IMR-90 (cell line): ENCODE data around the gene SEBOX.

Source experiments
- POLR2A ChIP-seq: IDR thresholded peaks from 2 replicates; pipeline ENCODE4 v1.6.1; 2012; ENCODE audit warnings: mild to moderate bottlenecking, low read depth, low read length
- TF ChIP-seq, protein P1 (sequence below): conservative IDR thresholded peaks from 2 replicates; pipeline ENCODE4 v1.5.1; 2012; ENCODE audit warnings: mild to moderate bottlenecking, low read depth, low read length, improper control_type of control experiment
- TF ChIP-seq, protein P2 (sequence below): fragments of 150-350 bp; IDR thresholded peaks from 2 replicates; pipeline ENCODE4 v1.6.1; 2016; ENCODE audit warnings: low read depth, mild to moderate bottlenecking, low read length, moderate library complexity, borderline replicate concordance

DNA sequence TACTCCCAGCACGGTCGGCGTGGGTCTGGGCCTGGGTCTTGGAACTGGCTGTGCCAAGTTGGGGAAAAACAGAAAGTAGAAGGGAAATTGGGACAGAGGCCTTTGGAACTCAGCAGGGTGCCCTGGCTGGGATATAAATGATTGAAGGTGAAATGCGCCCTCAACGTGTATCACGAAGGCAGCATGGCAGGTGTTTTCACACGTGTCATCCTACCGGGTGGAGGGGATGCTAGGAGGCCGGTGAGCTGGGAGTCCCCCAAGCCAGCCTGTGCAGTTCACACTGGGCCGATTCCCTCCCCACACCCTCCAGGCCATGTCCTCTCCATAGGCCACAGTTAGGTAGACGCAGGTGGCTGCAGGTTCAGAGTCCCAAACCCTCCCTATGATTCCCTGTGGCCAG, 23.5 kb downstream of the SEBOX start:
- TF ChIP-seq, protein P1, sequence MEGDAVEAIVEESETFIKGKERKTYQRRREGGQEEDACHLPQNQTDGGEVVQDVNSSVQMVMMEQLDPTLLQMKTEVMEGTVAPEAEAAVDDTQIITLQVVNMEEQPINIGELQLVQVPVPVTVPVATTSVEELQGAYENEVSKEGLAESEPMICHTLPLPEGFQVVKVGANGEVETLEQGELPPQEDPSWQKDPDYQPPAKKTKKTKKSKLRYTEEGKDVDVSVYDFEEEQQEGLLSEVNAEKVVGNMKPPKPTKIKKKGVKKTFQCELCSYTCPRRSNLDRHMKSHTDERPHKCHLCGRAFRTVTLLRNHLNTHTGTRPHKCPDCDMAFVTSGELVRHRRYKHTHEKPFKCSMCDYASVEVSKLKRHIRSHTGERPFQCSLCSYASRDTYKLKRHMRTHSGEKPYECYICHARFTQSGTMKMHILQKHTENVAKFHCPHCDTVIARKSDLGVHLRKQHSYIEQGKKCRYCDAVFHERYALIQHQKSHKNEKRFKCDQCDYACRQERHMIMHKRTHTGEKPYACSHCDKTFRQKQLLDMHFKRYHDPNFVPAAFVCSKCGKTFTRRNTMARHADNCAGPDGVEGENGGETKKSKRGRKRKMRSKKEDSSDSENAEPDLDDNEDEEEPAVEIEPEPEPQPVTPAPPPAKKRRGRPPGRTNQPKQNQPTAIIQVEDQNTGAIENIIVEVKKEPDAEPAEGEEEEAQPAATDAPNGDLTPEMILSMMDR = no peak
- TF ChIP-seq, protein P2, sequence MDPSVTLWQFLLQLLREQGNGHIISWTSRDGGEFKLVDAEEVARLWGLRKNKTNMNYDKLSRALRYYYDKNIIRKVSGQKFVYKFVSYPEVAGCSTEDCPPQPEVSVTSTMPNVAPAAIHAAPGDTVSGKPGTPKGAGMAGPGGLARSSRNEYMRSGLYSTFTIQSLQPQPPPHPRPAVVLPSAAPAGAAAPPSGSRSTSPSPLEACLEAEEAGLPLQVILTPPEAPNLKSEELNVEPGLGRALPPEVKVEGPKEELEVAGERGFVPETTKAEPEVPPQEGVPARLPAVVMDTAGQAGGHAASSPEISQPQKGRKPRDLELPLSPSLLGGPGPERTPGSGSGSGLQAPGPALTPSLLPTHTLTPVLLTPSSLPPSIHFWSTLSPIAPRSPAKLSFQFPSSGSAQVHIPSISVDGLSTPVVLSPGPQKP = no peak
- no peak for TF ChIP-seq POLR2A
